Activated CD4-positive, alpha-beta T cell treated with anti-CD3 and anti-CD28 coated beads, Interleukin-2, amount 50 U/mL, for 24 hours (primary cell): ENCODE results near the gene ACAN.
A peak's percentile ranks its signal among the peaks of the same experiment; 100 is the strongest.

Experiments used
- DNase-seq, 2 donors: peaks; one replicate each; pipeline ENCODE4 v3.0.0-alpha.2; 2020; ENCODE audit warnings: low read depth in 1 of 2, low spot score in 1 of 2

Gene ACAN

GRCh38 chr15:88876573-88876972 is 73.3 kb downstream of the ACAN start:
- DNase-seq, result no peak

GRCh38 chr15:88877415-88877814 is 74.2 kb downstream of the ACAN start:
- DNase-seq, result no peak

GRCh38 chr15:88877906-88878305 is 74.7 kb downstream of the ACAN start:
- DNase-seq, result no peak

- DNase-seq, result no peak
Measured at GRCh38 chr15:88878720-88879184, 75.5 kb downstream of the ACAN start.

- DNase-seq, result no peak
Measured at GRCh38 chr15:88880944-88881740, 77.9 kb downstream of the ACAN start.

GRCh38 chr15:88881775-88882174 is 78.5 kb downstream of the ACAN start:
- DNase-seq, result no peak

- no peak for DNase-seq
Measured at GRCh38 chr15:88882785-88883184, 79.5 kb downstream of the ACAN start.

GRCh38 chr15:88887068-88887580 is 83.9 kb downstream of the ACAN start:
- no peak for DNase-seq

GRCh38 chr15:88888719-88889118 is 85.5 kb downstream of the ACAN start:
- DNase-seq, result no peak

- DNase-seq, result no peak
Measured at GRCh38 chr15:88890495-88890894, 87.3 kb downstream of the ACAN start.

- no peak for DNase-seq
Measured at GRCh38 chr15:88891540-88892254, 88.5 kb downstream of the ACAN start.

- peak; percentile 73 to 78 for DNase-seq
Measured at GRCh38 chr15:88894348-88894818, 91.1 kb downstream of the ACAN start.

- peak; percentile 44 to 62 for DNase-seq
Measured at GRCh38 chr15:88894819-88895767, 91.9 kb downstream of the ACAN start, which contains the start of gene HAPLN3. Gene HAPLN3 (minus strand): TSS chr15:88895544. CDS start chr15:88887298, 8,246 bp downstream.

GRCh38 chr15:88896333-88897033 is 93.2 kb downstream of the ACAN start:
- no peak for DNase-seq

GRCh38 chr15:88897142-88897455 is 93.9 kb downstream of the ACAN start:
- DNase-seq, result no peak

GRCh38 chr15:88897456-88898194 is 94.4 kb downstream of the ACAN start:
- peak; percentile 49 to 80 for DNase-seq

- no peak for DNase-seq
Measured at GRCh38 chr15:88898736-88899135, 95.5 kb downstream of the ACAN start.

- DNase-seq, result no peak
Measured at GRCh38 chr15:88899251-88899650, 96.0 kb downstream of the ACAN start.

GRCh38 chr15:88900309-88900981 is 97.2 kb downstream of the ACAN start:
- no peak for DNase-seq
